Measurements from ENCODE around the gene ST6GALNAC1. TPM values are rescaled to one million over a fixed set of nuclear protein-coding genes. Genes with fewer than 3 reads are reported as not detected.
A peak's percentile ranks its signal among the peaks of the same experiment; 100 is the strongest.

The ST6GALNAC1 gene
- total RNA-seq, 4 donors from 2014 or later, result 0.29 to 7.0 (median 1.1) TPM

GRCh38 chr17:76676629-76677028 lies 33.1 kb upstream of the ST6GALNAC1 start:
- Histone ChIP-seq H3K9me3 (no peaks in the 10 kb centered on the region), H3K4me3 (replicated peaks in 1 of 3) (no peak overlapping the region), H3K27ac (peak overlapping the region in 1 of 3 donors; percentile 41), H3K36me3 (peaks cover 0 to 4% of the 10 kb centered on the region in 2 donors), H3K4me1 (peaks cover 15 to 41% of the 10 kb centered on the region in 2 donors), H3K27me3 (no peaks in the 10 kb centered on the region)
- TF ChIP-seq POLR2A (IDR thresholded peaks at IDR 0.05) (no peak), CTCF (IDR thresholded peaks at IDR 0.05) (no peak)
- intact Hi-C loops (cut with DNase I), result no loop called here
- DNase-seq, result no peak
- WGBS, 2 donors, result 90 to 95% methylated on average over 6 of the region's 6 CpGs

- peak; percentile 56 to 60 for DNase-seq
- Histone ChIP-seq H3K4me1 (peaks cover 16 to 38% of the 10 kb centered on the region in 2 donors), H3K27me3 (no peaks in the 10 kb centered on the region), H3K27ac (peak overlapping the region; percentile 39 to 63 (median 48)), H3K9me3 (no peaks in the 10 kb centered on the region), H3K36me3 (peaks cover 0 to 4% of the 10 kb centered on the region in 2 donors), H3K4me3 (replicated peaks in 1 of 3) (no peak overlapping the region)
- 42 to 55% methylated on average over 6 of the region's 6 CpGs for WGBS, 2 donors
- intact Hi-C loops (cut with DNase I), result no loop called here
- TF ChIP-seq POLR2A (IDR thresholded peaks at IDR 0.05) (no peak), CTCF (IDR thresholded peaks at IDR 0.05) (no peak)
Measured at GRCh38 chr17:76675648-76676047, 32.1 kb upstream of the ST6GALNAC1 start.

- Histone ChIP-seq H3K27me3 (no peaks in the 10 kb centered on the region), H3K4me1 (peaks cover 24 to 49% of the 10 kb centered on the region in 2 donors), H3K36me3 (no peaks in the 10 kb centered on the region), H3K4me3 (replicated peaks in 1 of 3) (no peak overlapping the region), H3K27ac (peak overlapping the region; percentile 39 to 63 (median 48)), H3K9me3 (no peaks in the 10 kb centered on the region)
- TF ChIP-seq POLR2A (IDR thresholded peaks at IDR 0.05) (no peak), CTCF (IDR thresholded peaks at IDR 0.05) (no peak)
- intact Hi-C loops (cut with DNase I), result no loop called here
- DNase-seq, result no peak
- 93 to 98% methylated on average over 5 of the region's 5 CpGs for WGBS, 2 donors
Measured at GRCh38 chr17:76674600-76674999, 31.0 kb upstream of the ST6GALNAC1 start.

- intact Hi-C loops (cut with DNase I), result no loop called here
- peaks cover 32 to 57% of the 10 kb centered on the region in 2 donors for H3K4me1 ChIP-seq
- DNase-seq, result no peak
- no peak overlapping the region for H3K27ac ChIP-seq
- whole genome bisulfite sequencing, 2 donors, result 73 to 80% methylated on average over 5 of the region's 5 CpGs
- H3K27me3 ChIP-seq, result no peaks in the 10 kb centered on the region
- TF ChIP-seq CTCF (IDR thresholded peaks at IDR 0.05) (no peak), POLR2A (IDR thresholded peaks at IDR 0.05) (no peak)
- no peak overlapping the region for H3K4me3 ChIP-seq (replicated peaks in 1 of 3)
- H3K36me3 ChIP-seq, result no peaks in the 10 kb centered on the region
- no peaks in the 10 kb centered on the region for H3K9me3 ChIP-seq
Measured at GRCh38 chr17:76673729-76674128, 30.2 kb upstream of the ST6GALNAC1 start.

GRCh38 chr17:76672892-76673291 lies 29.3 kb upstream of the ST6GALNAC1 start:
- no peaks in the 10 kb centered on the region for H3K9me3 ChIP-seq
- intact Hi-C loops (cut with DNase I), result no loop called here
- peak overlapping the region in 2 of 3 donors; percentile 2 to 96 for H3K27ac ChIP-seq
- H3K4me3 ChIP-seq (replicated peaks in 1 of 3), result no peak overlapping the region
- peaks cover 35 to 61% of the 10 kb centered on the region in 2 donors for H3K4me1 ChIP-seq
- 95 to 97% methylated on average over 3 of the region's 3 CpGs for WGBS, 2 donors
- TF ChIP-seq CTCF (IDR thresholded peaks at IDR 0.05) (no peak), POLR2A (IDR thresholded peaks at IDR 0.05) (no peak)
- no peak for DNase-seq
- H3K36me3 ChIP-seq, result no peaks in the 10 kb centered on the region
- H3K27me3 ChIP-seq, result no peaks in the 10 kb centered on the region

Measured in thyroid gland (tissue), 4 donors.